Keratinocyte (primary cell): ENCODE data around the gene PUM1. TPM values are rescaled to one million over a fixed set of nuclear protein-coding genes. Genes with fewer than 3 reads are reported as not detected.

Source experiments
- DNase-seq: peaks from one replicate; pipeline ENCODE4 v3.0.0-alpha.2; 2011; ENCODE audit warnings: low read depth, missing footprints, low spot score
- FAIRE-seq: peaks from 2 replicates; lab custom pipeline; 2011; peaks lifted over from hg19 to GRCh38; lab: Jason Lieb, UNC
- H2AFZ ChIP-seq: 2 replicates; pipeline ENCODE4 v1.6.0; 2012; ENCODE audit warnings: low read length, control low read depth, inconsistent platforms; ENCODE audit not compliant: control insufficient read depth
- H3K27ac ChIP-seq: 2 replicates; pipeline ENCODE4 v1.5.1; 2011; ENCODE audit warnings: low read length; ENCODE audit not compliant: control insufficient read depth, insufficient read depth
- H3K27me3 ChIP-seq: 3 replicates; pipeline ENCODE4 v1.6.0; 2011; ENCODE audit warnings: low read length; ENCODE audit not compliant: control insufficient read depth, insufficient read depth; ENCODE audit errors: extremely low read depth
- H3K36me3 ChIP-seq, 2 experiments: 2 replicates in 1 of 2; 3 replicates in 1 of 2; pipeline ENCODE4 v1.5.1; 2011; ENCODE audit warnings: low read length in 2 of 2, mild to moderate bottlenecking in 1 of 2; ENCODE audit not compliant: control insufficient read depth in 2 of 2, insufficient read depth in 2 of 2; ENCODE audit errors: extremely low read depth in 1 of 2
- H3K4me1 ChIP-seq: 3 replicates; pipeline ENCODE4 v1.5.1; 2011; ENCODE audit warnings: low read length; ENCODE audit not compliant: control insufficient read depth, insufficient read depth; ENCODE audit errors: extremely low read depth
- H3K4me2 ChIP-seq: 3 replicates; pipeline ENCODE4 v1.6.0; 2011; ENCODE audit warnings: low read depth, low read length; ENCODE audit not compliant: control insufficient read depth, insufficient read depth; ENCODE audit errors: extremely low read depth
- H3K4me3 ChIP-seq, 3 experiments: fragments of 200-600 bp in 1 of 3; sonication (generic) in 1 of 3; 2 replicates in 2 of 3; 3 replicates in 1 of 3; pipeline ENCODE4 v1.5.1; 2011 to 2016; ENCODE audit warnings: low read length in 3 of 3, mild to moderate bottlenecking in 3 of 3, control low read depth in 2 of 3, inconsistent platforms in 1 of 3, low read depth in 1 of 3, mixed read lengths in 1 of 3, mixed run types in 1 of 3, moderate library complexity in 1 of 3; ENCODE audit not compliant: control insufficient read depth in 2 of 3, insufficient read depth in 2 of 3; ENCODE audit errors: extremely low read depth in 1 of 3
- H3K79me2 ChIP-seq: 2 replicates; pipeline ENCODE4 v1.6.0; 2012; ENCODE audit warnings: low read length; ENCODE audit not compliant: control insufficient read depth, insufficient read depth
- H3K9ac ChIP-seq: 3 replicates; pipeline ENCODE4 v1.6.0; 2011; ENCODE audit warnings: low read length; ENCODE audit not compliant: control insufficient read depth, insufficient read depth; ENCODE audit errors: extremely low read depth
- H3K9me1 ChIP-seq: 3 replicates; pipeline ENCODE4 v1.6.0; 2011; ENCODE audit warnings: low read length; ENCODE audit not compliant: control insufficient read depth, insufficient read depth; ENCODE audit errors: extremely low read depth
- H3K9me3 ChIP-seq: 2 replicates; pipeline ENCODE4 v1.5.1; 2012; ENCODE audit warnings: low read depth, low read length; ENCODE audit not compliant: control insufficient read depth
- H4K20me1 ChIP-seq: 3 replicates; pipeline ENCODE4 v1.6.0; 2011; ENCODE audit warnings: low read length; ENCODE audit not compliant: control insufficient read depth, insufficient read depth; ENCODE audit errors: extremely low read depth
- CTCF ChIP-seq, 3 experiments: IDR thresholded peaks in 1 of 3; conservative IDR thresholded peaks in 1 of 3; optimal IDR thresholded peaks in 1 of 3; 2 replicates in 2 of 3; 3 replicates in 1 of 3; pipeline versions ENCODE3 to v1.5.1; 2011; ENCODE audit warnings: low read length in 3 of 3, mild to moderate bottlenecking in 3 of 3, moderate library complexity in 2 of 3, control low read depth in 1 of 3, inconsistent platforms in 1 of 3; ENCODE audit not compliant: insufficient read depth in 2 of 3; ENCODE audit errors: extremely low read depth in 1 of 3
- EZH2 ChIP-seq: IDR thresholded peaks from one replicate; pipeline ENCODE4 v1.6.1; 2012; ENCODE audit warnings: inconsistent platforms, mild to moderate bottlenecking, low read length, moderate library complexity
- dilution Hi-C: fragments of 300-500 bp; cut with MboI; formaldehyde crosslinking; loops from one replicate; pipeline ENCODE4 v1.7.0; 2020; ENCODE audit warnings: low sequenced_read_pairs; ENCODE audit not compliant: extremely low pct_ligation_motif_present
- polyA plus RNA-seq, 5 experiments: library from polyadenylated mRNA; depleted of rRNA in 3 of 5; stranded (reverse) in 3 of 5; stranded (forward) in 1 of 5; unstranded in 1 of 5; fragments of >200 nt; gene quantifications; 1 replicate in 1 of 5; 2 replicates in 3 of 5; 3 replicates in 1 of 5; pipeline versions ENCODE4 v1.2.1 to v1.2.3, GENCODE V29; 2011 to 2012; ENCODE audit warnings: missing spikeins in 2 of 5, low read depth in 1 of 5, low replicate concordance in 1 of 5

PUM1 gene
- polyA plus RNA-seq, 1 donor (not counting 4 experiments of a cell fraction or from before 2014, with no cell fraction given): 68.6 TPM

DNA sequence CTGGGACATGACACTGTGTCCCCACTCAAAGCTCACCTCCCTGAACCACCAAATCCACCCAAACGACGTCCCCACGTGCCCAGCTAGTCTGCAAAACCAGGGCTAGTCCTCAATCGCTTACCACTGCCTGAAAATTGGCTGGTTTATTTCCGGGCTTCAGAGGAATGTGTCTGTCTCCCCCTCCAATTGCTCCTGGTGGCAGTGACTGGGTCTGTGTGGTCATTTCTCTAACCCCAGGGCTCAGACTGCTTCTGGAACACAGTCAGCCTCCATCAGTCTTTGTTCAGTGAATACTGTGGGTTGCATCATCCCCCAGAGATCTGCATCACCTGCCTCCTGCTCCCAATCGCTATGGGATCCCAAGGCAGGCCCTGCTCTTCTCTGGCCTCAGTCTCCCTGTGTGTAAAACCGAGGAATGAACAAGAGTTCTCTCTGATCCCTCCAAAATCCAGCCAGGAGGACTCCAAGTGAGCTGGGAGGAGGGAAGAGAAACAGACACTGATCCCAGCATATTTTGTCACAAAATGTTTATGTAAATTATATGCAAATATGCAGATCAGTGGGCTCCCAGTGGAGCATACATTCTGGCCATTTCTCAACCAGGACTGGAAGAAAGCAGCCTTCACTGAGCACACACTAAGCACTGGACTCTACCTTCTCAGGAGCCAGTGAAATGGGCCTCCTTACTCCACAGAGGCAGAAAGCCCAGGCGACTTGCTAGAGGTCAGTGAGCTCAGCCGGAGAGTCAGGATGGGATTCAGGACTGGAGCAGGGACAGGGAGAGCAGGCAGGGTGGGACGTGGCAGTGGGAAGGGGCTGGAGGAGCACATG, 177.8 kb downstream of the PUM1 start:
- Histone ChIP-seq H3K9ac (no peak overlapping the region), H3K79me2 (no peaks in the 10 kb centered on the region), H3K4me2 (no peak overlapping the region), H3K9me1 (no peaks in the 10 kb centered on the region), H2AFZ (no peak overlapping the region), H3K27me3 (no peaks in the 10 kb centered on the region), H3K4me3 (no peak overlapping the region), H3K27ac (no peak overlapping the region), H4K20me1 (peaks cover 4% of the 10 kb centered on the region), H3K36me3 (no peaks in the 10 kb centered on the region), H3K4me1 (no peaks in the 10 kb centered on the region), H3K9me3 (no peaks in the 10 kb centered on the region)
- DNase-seq (no peak), FAIRE-seq (no peak)
- dilution Hi-C loops: no loop called here
- TF ChIP-seq EZH2: no peak
- TF ChIP-seq CTCF (optimal IDR thresholded peaks at IDR 0.05 in 1 of 3, IDR thresholded peaks at IDR 0.05 in 1 of 3, conservative IDR thresholded peaks at IDR 0.05 in 1 of 3; ENCODE audit: extremely low read depth in 1 of 3, insufficient read depth in 2 of 3, low read length in 3 of 3): no peak

DNA sequence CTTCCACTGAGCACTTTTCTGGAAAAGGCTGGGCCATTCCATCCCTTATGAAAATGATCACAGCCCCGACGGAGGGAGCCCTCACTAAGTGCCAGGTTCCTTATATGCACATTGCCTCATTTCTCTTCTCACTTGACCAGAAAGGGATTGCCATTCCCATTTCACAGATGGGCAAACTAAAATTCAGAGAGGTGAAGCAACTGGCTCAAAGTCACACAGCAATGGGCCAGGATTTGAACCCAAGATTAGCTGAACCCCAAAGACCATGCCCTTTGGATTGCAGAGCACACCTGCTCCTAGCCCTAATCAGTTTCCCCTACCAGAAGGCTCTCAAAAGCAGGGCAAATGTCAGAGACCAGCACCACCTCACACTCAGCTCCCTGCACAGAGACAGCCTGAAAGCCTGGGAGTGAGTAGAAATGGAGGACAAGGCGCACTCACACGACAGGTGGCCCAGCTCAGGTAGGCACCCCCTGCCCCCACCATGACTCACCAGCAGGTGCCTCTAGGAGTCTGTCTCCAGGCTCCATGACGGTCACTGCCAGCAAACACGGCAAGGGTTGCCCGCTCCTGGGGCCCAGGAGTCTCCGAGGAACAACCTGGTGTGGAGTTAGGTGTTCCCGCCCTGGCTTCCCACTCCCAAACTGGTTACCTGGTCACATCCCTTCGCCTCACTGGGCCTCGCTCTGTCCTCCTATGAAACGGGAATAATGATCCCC, 178.6 kb downstream of the PUM1 start:
- Histone ChIP-seq H3K9me3 (no peaks in the 10 kb centered on the region), H3K27me3 (no peaks in the 10 kb centered on the region), H4K20me1 (peaks cover 4% of the 10 kb centered on the region), H2AFZ (no peak overlapping the region), H3K9me1 (no peaks in the 10 kb centered on the region), H3K27ac (no peak overlapping the region), H3K4me2 (no peak overlapping the region), H3K79me2 (no peaks in the 10 kb centered on the region), H3K4me3 (no peak overlapping the region), H3K9ac (no peak overlapping the region), H3K4me1 (no peaks in the 10 kb centered on the region), H3K36me3 (no peaks in the 10 kb centered on the region)
- no peak for FAIRE-seq
- dilution Hi-C loops: no loop called here
- no peak for DNase-seq
- no peak for TF ChIP-seq EZH2
- TF ChIP-seq CTCF (optimal IDR thresholded peaks at IDR 0.05 in 1 of 3, IDR thresholded peaks at IDR 0.05 in 1 of 3, conservative IDR thresholded peaks at IDR 0.05 in 1 of 3; ENCODE audit: extremely low read depth in 1 of 3, insufficient read depth in 2 of 3, low read length in 3 of 3): no peak
